ENCODE data around the gene PDZD7. TPM values are rescaled to one million over a fixed set of nuclear protein-coding genes. Genes with fewer than 3 reads are reported as not detected.

PDZD7 gene
- total RNA-seq, 1 donor from 2014 or later, result 0.13 TPM

DNA sequence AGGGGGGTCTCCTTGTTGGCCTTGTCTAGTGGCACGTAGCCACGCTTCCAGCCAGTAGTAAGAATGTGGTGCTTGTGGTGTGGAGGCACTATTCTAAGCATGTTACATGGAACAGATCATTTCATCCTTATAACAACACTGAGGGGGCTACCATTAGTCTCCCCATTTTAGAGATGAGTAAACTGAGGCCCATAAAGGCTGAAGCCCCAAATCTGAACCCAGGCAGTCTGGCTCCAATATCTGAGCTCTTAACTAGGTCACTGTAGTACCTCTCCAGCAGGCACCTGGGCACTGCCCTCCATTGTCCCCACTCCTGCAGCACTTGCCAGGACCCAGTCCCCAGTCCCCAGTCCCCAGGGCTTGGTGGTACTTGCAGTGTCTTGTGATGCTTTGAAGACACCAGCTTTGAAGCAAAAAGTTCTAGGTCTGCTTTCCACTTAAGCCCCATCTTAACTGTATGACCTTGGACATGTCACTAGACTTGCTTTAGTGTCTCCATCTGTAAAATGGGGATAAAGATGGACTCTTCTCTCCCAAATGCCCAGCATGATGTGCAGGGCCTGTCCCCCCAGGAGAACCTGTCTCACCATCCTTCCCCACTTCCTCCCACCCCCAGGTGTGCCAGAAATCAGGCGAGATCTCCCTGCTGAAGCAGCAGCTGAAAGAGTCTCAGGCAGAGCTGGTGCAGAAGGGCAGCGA, 24.9 kb downstream of the PDZD7 start:
- DNase-seq (ENCODE audit: low spot score) (no peak), ATAC-seq (no peak)

DNA sequence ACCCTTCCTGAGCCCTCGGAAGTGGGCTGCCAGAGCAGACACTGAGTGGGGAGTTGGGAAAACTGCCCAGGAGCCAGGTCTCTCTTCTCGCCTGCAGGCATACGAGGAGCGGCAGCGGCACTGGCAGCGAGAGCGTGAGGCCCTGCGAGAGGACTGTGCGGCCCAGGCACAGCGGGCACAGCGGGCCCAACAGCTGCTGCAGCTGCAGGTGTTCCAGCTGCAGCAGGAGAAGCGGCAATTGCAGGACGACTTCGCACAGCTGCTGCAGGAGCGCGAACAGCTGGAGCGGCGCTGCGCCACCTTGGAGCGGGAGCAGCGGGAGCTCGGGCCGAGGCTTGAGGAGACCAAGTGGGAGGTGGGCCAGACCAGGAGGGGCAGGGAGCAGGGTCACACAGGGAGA, 25.6 kb downstream of the PDZD7 start:
- no peak for DNase-seq (ENCODE audit: low spot score)

DNA sequence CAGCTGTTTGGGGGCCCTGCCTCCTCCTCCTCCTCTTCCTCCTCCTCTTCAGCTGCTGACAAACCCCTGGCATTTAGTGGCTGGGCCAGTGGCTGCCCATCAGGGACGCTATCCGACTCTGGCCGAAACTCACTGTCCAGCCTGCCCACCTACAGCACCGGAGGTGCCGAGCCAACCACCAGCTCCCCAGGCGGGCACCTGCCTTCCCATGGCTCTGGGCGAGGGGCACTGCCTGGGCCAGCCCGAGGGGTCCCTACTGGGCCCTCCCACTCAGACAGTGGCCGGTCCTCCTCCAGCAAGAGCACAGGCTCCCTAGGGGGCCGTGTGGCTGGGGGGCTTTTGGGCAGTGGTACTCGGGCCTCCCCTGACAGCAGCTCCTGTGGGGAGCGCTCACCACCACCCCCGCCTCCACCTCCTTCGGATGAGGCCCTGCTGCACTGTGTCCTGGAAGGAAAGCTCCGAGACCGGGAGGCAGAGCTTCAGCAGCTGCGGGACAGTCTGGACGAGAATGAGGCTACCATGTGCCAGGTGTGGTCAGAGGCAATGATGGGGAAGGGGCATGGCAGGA, 27.2 kb downstream of the PDZD7 start:
- DNase-seq (ENCODE audit: low spot score) (no peak), ATAC-seq (no peak)

More for the DNA sequence above, 25.6 kb downstream of the PDZD7 start:
- no peak for ATAC-seq

DNA sequence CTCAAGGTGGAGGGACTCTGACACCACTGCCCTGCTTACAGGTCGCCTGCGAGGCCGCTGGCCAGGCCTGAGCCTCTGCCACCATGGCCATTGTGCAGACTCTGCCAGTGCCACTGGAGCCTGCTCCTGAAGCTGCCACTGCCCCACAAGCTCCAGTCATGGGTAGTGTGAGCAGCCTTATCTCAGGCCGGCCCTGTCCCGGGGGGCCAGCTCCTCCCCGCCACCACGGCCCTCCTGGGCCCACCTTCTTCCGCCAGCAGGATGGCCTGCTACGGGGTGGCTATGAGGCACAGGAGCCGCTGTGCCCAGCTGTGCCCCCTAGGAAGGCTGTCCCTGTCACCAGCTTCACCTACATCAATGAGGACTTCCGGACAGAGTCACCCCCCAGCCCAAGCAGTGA, 28.5 kb downstream of the PDZD7 start:
- DNase-seq (ENCODE audit: low spot score), result no peak
- no peak for ATAC-seq

DNA sequence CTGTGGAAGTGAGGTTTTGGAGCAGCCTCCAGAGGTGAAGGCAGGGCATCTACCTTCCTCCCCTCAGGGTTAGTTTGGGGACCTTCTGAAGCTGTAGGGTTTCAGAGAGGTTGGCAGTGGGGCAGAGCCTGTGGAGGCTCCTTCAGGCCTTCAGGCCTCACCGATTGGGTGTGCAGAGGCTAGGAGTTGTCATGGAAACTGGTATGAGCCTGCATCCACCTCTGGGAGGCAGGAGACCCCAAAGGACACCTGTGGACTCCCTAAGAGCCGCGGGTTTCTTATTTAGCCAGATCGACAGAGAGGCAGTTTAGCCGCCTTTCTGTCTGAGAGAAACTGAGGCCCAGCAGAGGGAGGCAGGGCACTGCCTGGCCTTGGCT, 29.3 kb downstream of the PDZD7 start:
- DNase-seq (ENCODE audit: low spot score) (no peak), ATAC-seq (no peak)

DNA sequence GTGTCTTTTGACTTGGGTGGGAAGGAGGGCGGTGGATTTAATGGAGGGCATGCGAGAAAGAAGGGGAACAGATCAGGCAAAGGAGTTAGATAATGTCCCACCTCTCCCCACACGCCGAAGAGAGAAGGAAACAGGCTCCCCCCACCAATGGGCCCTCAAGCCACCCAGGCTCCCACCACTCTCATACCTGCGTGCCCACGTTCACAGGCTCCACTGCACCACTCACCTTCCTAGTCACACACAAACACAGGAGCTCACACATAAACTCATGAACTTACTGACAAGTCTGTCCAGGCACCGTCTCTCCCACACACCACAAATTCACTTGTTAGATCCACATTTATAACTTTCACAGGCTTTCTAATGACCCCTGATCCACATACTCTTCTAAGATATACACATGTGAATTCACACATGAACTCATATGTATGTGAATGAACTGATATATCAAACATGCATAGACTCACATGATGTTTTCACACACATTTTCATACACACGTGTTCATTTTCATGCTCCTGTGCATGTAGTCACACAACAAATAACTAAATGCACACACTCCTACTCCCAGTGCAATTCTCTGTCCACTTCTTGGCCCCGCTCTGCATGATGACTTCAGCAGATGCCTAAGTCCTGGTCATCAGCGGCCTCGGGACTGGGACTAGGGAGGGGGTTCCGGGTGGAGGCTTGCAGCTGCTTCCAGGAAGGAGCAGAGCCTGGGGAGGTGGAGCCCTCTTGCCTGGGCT, 29.8 kb downstream of the PDZD7 start:
- DNase-seq (ENCODE audit: low spot score), result no peak
- ATAC-seq, result no peak

DNA sequence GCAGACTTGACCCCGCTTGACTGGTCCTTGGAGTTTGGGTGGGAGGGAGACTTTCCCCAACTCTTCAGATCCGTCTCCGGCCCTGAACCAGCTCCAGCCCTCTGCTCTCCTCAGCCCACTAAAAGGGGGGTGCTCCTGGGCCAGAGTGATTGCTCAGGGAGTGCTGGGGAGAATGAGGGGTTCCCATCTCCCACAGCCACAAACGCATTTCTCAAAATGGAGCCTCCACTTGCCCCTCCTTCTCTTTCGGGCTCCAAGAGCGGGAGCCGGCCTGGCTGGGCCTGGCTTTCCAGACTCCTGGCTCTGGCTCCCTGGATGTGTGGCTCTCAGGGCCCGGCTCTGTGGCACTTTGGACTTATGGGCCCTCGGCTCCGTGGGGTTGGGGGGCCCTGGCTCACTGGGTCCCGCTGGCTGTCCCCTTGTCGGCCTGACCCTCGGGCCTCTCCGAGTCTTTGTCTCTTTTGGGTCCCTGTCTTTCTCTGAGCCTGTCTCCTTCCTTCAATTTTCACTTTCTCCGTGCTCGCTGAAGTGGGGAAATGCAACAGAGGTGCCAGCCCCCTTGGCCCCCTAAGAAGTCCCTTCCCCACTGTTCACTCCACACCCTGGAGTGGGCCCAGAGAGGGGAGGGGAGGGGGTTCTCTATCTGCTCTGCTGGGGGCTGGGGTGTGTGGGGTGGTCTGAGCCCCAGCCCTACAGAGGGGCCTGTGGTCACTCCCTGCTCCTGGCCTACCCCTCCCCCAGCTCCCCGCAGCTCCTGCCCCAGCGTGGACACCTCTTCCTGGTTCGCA, 30.6 kb downstream of the PDZD7 start:
- ATAC-seq (no peak), DNase-seq (ENCODE audit: low spot score) (no peak)

DNA sequence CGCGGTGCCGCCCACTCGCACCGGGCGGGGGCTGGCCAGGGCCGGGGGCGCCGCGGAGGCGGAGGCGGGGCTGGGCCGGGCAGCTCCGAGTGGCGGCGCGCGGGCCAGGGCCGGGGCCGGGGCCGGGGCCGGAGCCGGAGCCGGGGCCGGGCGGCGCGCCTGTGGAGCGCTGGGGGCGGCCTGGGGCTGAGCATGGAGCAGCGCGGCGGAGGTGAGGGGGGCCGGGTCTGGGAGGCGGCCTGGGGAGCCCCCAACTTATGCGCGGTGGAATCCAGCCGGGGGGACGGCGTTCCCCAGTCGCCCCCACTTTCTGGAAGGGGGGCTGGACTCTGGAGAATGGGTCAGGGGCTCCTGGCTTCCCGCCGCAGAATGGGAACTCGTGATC, 31.2 kb downstream of the PDZD7 start, which contains the start of gene LZTS2:
LZTS2 (plus strand) TSS at position 67 of the 385 bp plus-strand sequence. CDS start 2,731 bp downstream, outside the sequence.
- ATAC-seq (no peak), DNase-seq (ENCODE audit: low spot score) (no peak)

DNA sequence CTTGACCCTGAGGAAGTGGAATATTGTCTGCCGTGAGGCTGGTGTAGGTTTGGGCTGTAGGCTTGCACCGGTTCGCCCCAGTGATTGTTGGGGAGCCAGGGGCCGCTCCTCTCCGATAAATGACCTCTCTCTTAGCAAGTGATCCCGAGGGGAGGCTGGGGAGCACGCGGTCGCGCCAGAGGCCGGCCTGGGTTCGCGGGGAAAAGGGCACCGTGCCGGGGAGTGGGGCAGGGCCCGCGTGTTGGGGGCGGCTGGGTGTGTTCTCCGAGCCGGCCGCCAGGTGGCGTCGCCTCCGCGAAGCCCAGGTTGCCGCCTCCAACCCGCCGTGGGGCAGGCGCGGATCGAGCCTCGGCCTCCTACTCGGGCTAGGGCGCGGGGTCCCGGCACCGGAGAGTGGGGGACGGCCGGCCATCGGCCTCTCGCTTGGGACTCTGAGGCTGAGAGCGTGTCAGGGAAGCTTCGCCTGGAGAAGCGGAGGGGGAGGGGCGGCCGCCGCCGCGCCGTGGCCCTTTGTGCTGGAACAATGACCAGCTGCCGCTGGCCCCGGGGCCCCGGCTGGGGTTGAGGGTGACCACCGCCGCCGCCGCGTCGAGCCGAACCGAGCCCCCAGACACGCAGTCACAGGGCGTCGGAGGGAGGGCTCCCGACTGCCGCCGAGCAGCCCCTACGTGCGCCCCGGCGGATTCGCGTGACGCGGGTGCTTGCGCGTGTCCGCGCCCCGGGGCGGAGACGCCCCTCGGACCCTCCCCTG, 31.8 kb downstream of the PDZD7 start:
- peak; percentile 85 for DNase-seq (ENCODE audit: low spot score)
- peak; percentile 73 for ATAC-seq

DNA sequence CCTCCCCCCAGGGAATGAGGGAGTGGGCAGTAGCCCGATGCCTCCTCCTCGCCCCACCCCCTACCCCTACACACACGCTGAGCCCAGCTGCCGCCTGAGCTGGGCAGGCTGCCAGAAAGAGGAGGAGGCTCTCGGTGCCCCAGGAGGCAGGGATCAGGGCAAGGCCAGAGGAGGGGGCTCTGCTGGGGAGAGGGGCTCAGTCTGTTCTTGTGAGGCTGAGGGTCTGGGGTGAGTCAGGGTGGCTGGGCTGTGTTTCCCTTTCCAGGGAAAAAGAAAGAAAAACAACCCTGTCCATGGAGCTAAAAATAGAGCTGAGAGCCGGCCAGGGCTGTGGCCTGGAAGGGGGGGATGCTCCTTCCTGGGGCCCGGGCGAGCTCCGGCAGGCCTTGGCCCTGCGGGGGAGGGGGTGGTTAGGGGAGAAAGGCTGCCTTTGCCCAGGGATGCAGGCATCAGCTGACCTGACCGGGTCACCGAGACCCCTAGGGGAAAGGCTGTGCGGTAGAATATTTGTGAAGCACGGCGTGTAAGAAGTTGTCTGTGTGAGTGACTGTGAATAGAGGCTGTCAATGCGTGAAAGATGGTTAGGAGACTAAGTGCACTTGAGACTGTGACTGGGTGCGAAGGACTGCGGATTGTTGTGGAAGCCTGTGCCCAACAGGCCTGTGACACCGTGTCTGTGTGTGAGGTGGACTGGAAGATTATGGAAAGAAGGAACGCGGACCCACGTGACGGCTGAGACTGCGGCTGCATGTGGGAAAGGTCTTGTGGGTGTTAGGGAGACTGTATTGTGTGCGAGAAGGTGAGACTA, 32.5 kb downstream of the PDZD7 start:
- DNase-seq (ENCODE audit: low spot score) (peak; percentile 85), ATAC-seq (peak; percentile 57)

DNA sequence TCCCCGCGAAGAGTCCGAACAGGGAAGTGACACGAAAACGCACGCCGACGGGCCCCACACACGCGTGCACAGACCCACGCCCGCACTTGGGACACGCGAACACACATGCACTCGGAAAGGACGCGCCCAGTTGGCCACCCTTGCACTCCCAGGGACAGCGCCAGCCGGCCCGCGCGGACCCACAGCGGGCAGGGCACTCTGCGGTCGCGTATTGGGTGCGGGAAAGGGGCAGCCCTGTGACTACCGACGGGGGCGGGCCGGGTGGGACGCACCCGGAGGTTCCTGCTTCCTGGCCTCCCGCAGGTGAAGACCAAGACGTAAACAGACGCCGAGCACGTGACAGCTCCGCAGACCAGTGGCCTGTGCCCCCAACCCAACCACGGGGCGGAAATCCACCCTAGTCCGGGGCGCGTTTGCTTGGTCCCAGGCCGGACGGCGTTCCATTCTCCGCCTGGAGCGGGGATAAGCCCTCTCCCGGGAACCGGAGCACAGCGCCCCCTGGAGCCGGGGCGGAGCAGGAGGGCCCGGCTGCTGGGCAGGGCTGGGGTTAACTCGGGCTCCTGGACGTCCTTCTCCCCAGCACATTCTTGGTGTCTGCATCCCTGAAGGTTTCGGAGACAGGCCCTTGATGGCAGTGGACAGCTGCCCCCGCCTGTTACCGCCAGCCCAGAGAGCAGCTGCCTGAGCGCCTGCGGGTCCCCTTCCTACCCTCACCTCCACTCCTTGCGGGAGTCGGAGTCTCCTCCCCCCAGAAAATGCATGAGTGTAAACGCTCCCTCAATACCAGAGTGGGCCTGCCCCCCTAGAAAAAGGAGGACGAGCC, 33.4 kb downstream of the PDZD7 start:
- peak; percentile 71 for ATAC-seq
- peak; percentile 85 for DNase-seq (ENCODE audit: low spot score)

DNA sequence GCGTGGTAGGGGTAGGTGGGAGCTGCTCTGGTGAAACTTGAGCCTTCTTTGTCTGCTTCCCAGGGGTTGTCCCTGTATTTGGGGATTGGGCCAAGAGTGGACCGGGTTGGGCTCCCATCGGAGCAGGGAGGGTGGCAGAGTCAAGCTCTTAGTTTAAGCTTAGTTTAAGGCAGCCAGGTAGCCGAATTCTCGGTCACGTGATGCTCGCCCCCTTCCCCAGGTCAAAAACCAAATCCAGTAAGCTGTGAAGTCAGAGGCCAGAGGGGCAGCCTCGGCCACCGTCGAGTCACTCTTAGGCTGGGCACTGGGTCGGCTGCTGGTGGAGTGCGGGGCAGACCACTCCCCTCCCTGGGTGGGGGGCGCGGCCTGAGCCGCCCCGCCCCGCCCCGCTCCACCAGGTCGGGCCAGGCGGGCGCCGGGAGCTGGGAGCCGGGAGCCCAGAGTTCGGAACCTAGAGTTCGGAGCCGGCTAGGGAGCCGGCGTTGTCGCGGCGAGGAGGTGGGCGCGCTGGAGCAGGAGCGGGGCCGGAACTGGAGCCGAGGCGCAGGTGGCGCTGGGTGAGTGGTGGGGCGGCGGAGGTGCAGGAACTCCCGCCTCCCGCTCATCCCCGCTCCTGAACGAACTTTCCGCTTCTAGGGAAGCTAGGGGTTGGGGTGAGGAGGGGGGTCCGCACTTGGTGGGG, 34.1 kb downstream of the PDZD7 start:
- DNase-seq (ENCODE audit: low spot score) (no peak), ATAC-seq (peak; percentile 9)

DNA sequence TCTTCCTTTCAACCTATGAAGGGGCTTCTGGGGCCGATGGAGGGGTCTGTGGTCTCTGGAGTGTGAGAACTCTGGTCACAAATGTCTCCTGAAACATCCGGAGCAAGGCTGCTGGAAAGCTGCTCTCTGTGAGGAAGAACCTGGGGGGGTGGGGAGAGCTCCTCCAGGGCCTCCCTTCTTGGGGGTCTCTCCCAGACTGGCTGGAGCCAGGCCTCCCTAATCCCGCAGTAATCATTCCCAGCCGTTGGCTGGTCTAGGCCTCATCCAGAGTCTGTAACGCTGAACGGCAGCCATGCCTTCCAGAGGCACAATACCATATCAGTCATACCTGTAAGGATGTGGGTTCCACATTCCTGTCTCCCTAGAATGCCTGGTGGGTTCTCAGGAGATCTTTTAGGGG, 35.7 kb downstream of the PDZD7 start:
- DNase-seq (ENCODE audit: low spot score) (no peak), ATAC-seq (no peak)

DNA sequence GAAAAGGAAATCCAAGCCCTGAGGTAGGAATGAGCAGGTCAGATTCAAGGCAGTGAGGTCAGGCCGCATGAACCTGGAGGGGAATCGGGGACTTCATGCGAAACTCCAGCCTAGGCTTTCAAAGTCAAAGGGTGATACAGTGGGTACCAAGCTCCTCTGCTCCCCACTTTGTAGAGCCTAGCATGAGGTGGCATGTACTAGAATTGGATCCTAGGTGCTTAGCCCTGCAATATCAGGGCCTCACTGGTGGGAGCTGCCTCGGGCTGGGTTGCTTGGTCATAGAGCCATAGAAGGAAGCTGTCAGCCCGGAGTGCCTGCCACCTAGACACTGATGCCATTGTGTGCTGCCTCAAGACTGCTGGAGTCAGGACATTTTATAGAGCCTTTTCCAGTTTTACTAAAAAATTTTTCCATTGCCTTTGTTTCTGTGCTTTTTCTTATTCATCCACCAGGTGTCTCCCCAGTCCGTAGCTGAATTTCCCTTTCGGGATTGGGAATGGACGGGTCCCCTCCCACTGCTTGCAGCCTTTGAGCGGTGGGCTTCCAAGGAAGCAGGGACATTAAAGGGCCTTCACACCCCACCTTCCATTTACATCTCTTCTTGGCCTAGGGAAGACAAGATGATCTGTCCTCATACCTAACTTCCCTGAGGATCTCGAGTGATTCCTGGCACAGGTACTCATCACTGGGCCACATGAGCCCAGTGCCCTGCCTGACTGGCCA, 36.8 kb downstream of the PDZD7 start:
- ATAC-seq, result no peak
- no peak for DNase-seq (ENCODE audit: low spot score)

DNA sequence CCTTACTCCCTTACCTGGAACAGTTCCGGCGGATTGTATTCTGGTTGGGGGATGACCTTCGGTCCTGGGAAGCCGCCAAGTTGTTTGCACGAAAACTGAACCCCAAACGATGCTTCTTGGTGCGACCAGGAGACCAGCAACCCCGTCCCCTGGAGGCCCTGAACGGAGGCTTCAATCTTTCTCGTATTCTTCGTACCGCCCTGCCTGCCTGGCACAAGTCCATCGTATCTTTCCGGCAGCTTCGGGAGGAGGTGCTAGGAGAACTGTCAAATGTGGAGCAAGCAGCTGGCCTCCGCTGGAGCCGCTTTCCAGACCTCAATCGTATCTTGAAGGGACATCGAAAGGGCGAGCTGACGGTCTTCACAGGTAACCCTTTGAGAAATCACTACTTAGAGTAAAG, 41.8 kb downstream of the PDZD7 start:
- DNase-seq (ENCODE audit: low spot score) (no peak), ATAC-seq (no peak)

DNA sequence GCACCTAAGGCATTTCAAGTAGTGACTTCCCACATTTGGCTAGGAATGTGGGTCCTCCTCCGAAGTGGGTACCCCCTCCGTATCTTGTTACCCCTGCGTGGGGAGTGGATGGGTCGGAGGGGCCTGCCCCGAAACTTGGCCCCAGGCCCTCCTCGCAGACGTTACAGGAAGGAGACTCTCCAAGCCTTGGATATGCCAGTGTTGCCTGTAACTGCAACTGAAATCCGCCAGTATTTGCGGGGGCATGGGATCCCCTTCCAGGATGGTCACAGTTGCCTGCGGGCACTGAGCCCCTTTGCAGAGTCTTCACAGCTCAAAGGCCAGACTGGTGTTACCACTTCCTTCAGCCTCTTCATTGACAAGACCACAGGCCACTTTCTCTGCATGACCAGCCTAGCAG, 42.8 kb downstream of the PDZD7 start:
- DNase-seq (ENCODE audit: low spot score) (no peak), ATAC-seq (no peak)

DNA sequence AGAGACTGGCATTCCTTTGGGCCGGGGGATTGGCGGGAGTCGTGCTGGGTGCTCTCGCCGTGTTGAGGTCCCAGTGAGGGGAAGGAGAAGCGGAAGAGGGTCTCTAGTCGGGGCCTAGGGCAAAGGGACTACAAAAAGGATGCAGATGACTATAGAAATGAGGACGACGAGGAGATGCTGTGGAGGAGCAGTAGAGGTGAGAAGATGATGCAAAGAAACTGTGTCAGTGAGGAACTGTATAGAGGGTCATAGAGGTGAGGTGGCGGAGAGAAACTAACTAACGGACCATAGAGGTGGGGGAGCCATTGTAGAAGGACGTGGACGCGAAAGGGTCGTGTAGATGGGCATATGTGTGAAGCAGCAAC, 43.3 kb downstream of the PDZD7 start:
- ATAC-seq (no peak), DNase-seq (ENCODE audit: low spot score) (no peak)

All from left lobe of liver (tissue), 2 donors.